C4-2B (cell line): ENCODE results near the gene MYCT1.

Experiments
- ZFX ChIP-seq: fragments of 450-650 bp; IDR thresholded peaks from 2 replicates; pipeline ENCODE4 v1.6.1; 2017
- TF ChIP-seq, protein P1 (sequence below): fragments of 450-650 bp; conservative IDR thresholded peaks from 2 replicates; pipeline ENCODE4 v1.5.1; 2017; ENCODE audit warnings: mild to moderate bottlenecking

DNA sequence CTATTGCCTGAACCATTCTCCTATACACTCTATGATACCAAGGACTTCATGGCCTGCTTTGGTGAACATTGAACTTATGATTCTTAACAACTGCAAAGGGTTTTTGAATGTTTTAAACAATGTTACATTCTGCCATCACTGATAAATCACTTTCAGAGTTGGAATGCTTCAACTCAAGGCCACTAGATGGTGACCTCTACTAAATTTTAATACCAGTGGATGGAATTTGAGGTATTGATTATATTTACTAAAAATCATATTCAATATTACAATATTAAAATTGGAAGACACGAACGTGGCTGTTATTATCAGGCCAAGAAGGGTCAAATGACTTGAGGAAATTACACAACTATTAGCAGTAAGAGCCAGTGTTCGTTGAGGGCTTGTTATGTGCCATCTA is 18.6 kb downstream of the MYCT1 start:
- TF ChIP-seq, protein P1, sequence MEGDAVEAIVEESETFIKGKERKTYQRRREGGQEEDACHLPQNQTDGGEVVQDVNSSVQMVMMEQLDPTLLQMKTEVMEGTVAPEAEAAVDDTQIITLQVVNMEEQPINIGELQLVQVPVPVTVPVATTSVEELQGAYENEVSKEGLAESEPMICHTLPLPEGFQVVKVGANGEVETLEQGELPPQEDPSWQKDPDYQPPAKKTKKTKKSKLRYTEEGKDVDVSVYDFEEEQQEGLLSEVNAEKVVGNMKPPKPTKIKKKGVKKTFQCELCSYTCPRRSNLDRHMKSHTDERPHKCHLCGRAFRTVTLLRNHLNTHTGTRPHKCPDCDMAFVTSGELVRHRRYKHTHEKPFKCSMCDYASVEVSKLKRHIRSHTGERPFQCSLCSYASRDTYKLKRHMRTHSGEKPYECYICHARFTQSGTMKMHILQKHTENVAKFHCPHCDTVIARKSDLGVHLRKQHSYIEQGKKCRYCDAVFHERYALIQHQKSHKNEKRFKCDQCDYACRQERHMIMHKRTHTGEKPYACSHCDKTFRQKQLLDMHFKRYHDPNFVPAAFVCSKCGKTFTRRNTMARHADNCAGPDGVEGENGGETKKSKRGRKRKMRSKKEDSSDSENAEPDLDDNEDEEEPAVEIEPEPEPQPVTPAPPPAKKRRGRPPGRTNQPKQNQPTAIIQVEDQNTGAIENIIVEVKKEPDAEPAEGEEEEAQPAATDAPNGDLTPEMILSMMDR, result peak; percentile 15
- no peak for TF ChIP-seq ZFX
